ENCODE data around the gene FASTK.

GRCh38 chr7:151063212-151063561 lies 17.4 kb downstream of the FASTK start:
- TF ChIP-seq CTCF (IDR thresholded peaks at IDR 0.05) (no peak), EZH2phosphoT487 (IDR thresholded peaks at IDR 0.05) (no peak), EZH2 (IDR thresholded peaks at IDR 0.05) (no peak)
